H9 (cell line): ENCODE results near the gene CDK5R1. TPM values are rescaled to one million over a fixed set of nuclear protein-coding genes. Genes with fewer than 3 reads are reported as not detected.

Experiments used
- DNase-seq: peaks from one replicate; pipeline ENCODE4 v3.0.0-alpha.2; 2017
- H2AFZ ChIP-seq: one replicate; pipeline ENCODE4 v1.6.1; 2013; ENCODE audit warnings: mild to moderate bottlenecking, low read length, control low read depth, moderate library complexity
- H2AK5ac ChIP-seq: 2 replicates; pipeline ENCODE4 v1.6.1; 2013; ENCODE audit warnings: low read length, control low read depth, mixed read lengths; ENCODE audit not compliant: insufficient read length
- H2BK120ac ChIP-seq: one replicate; pipeline ENCODE4 v1.6.1; 2013; ENCODE audit warnings: low read depth, mild to moderate bottlenecking, low read length, control low read depth, inconsistent platforms; ENCODE audit not compliant: poor library complexity, severe bottlenecking
- H2BK12ac ChIP-seq: 2 replicates; pipeline ENCODE4 v1.6.1; 2013; ENCODE audit warnings: low read length, control low read depth, mixed read lengths, low read depth; ENCODE audit not compliant: insufficient read length
- H2BK15ac ChIP-seq: 2 replicates; pipeline ENCODE4 v1.6.1; 2013; ENCODE audit warnings: low read depth, low read length, control low read depth
- H2BK20ac ChIP-seq: one replicate; pipeline ENCODE4 v1.6.1; 2013; ENCODE audit warnings: low read depth, mild to moderate bottlenecking, low read length, control low read depth, inconsistent platforms; ENCODE audit not compliant: poor library complexity, severe bottlenecking
- H2BK5ac ChIP-seq: 2 replicates; pipeline ENCODE4 v1.6.1; 2013; ENCODE audit warnings: low read length, control low read depth, mixed read lengths; ENCODE audit not compliant: insufficient read length
- H3K14ac ChIP-seq: 2 replicates; pipeline ENCODE4 v1.6.1; 2013; ENCODE audit warnings: low read length, control low read depth; ENCODE audit not compliant: insufficient read depth
- H3K18ac ChIP-seq: 2 replicates; pipeline ENCODE4 v1.6.1; 2013; ENCODE audit warnings: low read depth, mild to moderate bottlenecking, mixed read lengths, low read length, control low read depth; ENCODE audit not compliant: insufficient read length
- H3K23ac ChIP-seq: 2 replicates; pipeline ENCODE4 v1.6.1; 2013; ENCODE audit warnings: low read length, control low read depth, mixed read lengths, low read depth; ENCODE audit not compliant: insufficient read length
- H3K23me2 ChIP-seq: 2 replicates; pipeline ENCODE4 v1.6.1; 2013; ENCODE audit warnings: low read depth, mild to moderate bottlenecking, mixed read lengths, low read length, control low read depth; ENCODE audit not compliant: insufficient read length, poor library complexity, severe bottlenecking
- H3K27ac ChIP-seq: 2 replicates; pipeline ENCODE4 v1.5.1; 2013; ENCODE audit warnings: low read length, control low read depth, mixed read lengths, low read depth; ENCODE audit not compliant: insufficient read length
- H3K27me3 ChIP-seq: 2 replicates; pipeline ENCODE4 v1.6.1; 2013; ENCODE audit warnings: low read length, control low read depth, inconsistent platforms; ENCODE audit not compliant: insufficient read depth
- H3K4ac ChIP-seq: 2 replicates; pipeline ENCODE4 v1.6.1; 2013; ENCODE audit warnings: low read depth, mild to moderate bottlenecking, control low read depth, inconsistent platforms, low read length, moderate library complexity
- H3K4me1 ChIP-seq: 2 replicates; pipeline ENCODE4 v1.6.1; 2013; ENCODE audit warnings: low read length, control low read depth, inconsistent platforms; ENCODE audit not compliant: insufficient read depth
- H3K4me2 ChIP-seq: 2 replicates; pipeline ENCODE4 v1.6.1; 2013; ENCODE audit warnings: low read length, control low read depth, mixed read lengths; ENCODE audit not compliant: insufficient read length, insufficient read depth
- H3K56ac ChIP-seq: 2 replicates; pipeline ENCODE4 v1.6.1; 2013; ENCODE audit warnings: low read depth, mild to moderate bottlenecking, mixed read lengths, low read length, control low read depth; ENCODE audit not compliant: insufficient read length
- H3K79me1 ChIP-seq: 2 replicates; pipeline ENCODE4 v1.6.1; 2013; ENCODE audit warnings: low read depth, mild to moderate bottlenecking, moderate library complexity, low read length, control low read depth, inconsistent platforms; ENCODE audit not compliant: insufficient read depth, poor library complexity, severe bottlenecking
- H3K79me2 ChIP-seq: 2 replicates; pipeline ENCODE4 v1.6.1; 2013; ENCODE audit warnings: low read length, control low read depth, inconsistent platforms; ENCODE audit not compliant: insufficient read depth
- H3K9ac ChIP-seq: 2 replicates; pipeline ENCODE4 v1.6.1; 2013; ENCODE audit warnings: low read length, control low read depth, mixed read lengths; ENCODE audit not compliant: insufficient read length; ENCODE audit errors: extremely low read depth
- H3K9me3 ChIP-seq: one replicate; pipeline ENCODE4 v1.6.1; 2013; ENCODE audit warnings: low read depth, low read length, inconsistent platforms; ENCODE audit not compliant: control insufficient read depth
- H3T11ph ChIP-seq: one replicate; pipeline ENCODE4 v1.6.1; 2013; ENCODE audit warnings: mild to moderate bottlenecking, low read length, control low read depth, inconsistent platforms
- H4K20me1 ChIP-seq: one replicate; pipeline ENCODE4 v1.6.1; 2013; ENCODE audit not compliant: control insufficient read depth, insufficient read length, insufficient read depth
- H4K5ac ChIP-seq: 2 replicates; pipeline ENCODE4 v1.6.1; 2013; ENCODE audit warnings: low read depth, mild to moderate bottlenecking, mixed read lengths, low read length, control low read depth; ENCODE audit not compliant: insufficient read length
- H4K8ac ChIP-seq: replicated peaks from 2 replicates; pipeline ENCODE4 v1.6.1; 2013; ENCODE audit warnings: low read length, control low read depth, mixed read lengths, low read depth; ENCODE audit not compliant: insufficient read length
- H4K91ac ChIP-seq: 2 replicates; pipeline ENCODE4 v1.6.1; 2013; ENCODE audit warnings: low read depth, mild to moderate bottlenecking, moderate library complexity, mixed read lengths, low read length, control low read depth; ENCODE audit not compliant: insufficient read length
- H3K27ac Mint-ChIP-seq, 3 experiments: 2 replicates in 2 of 3; 3 replicates in 1 of 3; pipeline ENCODE4 v1.8.0; 2020 to 2021; ENCODE audit warnings: mixed read lengths in 3 of 3, mild to moderate bottlenecking in 1 of 3, moderate library complexity in 1 of 3
- H3K27me3 Mint-ChIP-seq: 2 replicates; pipeline ENCODE4 v1.8.0; 2021; ENCODE audit warnings: low read depth, mild to moderate bottlenecking, moderate library complexity, mixed read lengths
- H3K36me3 Mint-ChIP-seq, 3 experiments: 2 replicates in 2 of 3; 3 replicates in 1 of 3; pipeline ENCODE4 v1.8.0; 2020 to 2021; ENCODE audit warnings: low read depth in 3 of 3, mixed read lengths in 3 of 3; ENCODE audit not compliant: insufficient read depth in 1 of 3
- H3K4me1 Mint-ChIP-seq, 2 experiments: 2 replicates each; pipeline ENCODE4 v1.8.0; 2020; ENCODE audit warnings: mixed read lengths in 2 of 2
- H3K4me3 Mint-ChIP-seq, 2 experiments: 2 replicates in 1 of 2; 3 replicates in 1 of 2; pipeline ENCODE4 v1.8.0; 2020 to 2021; ENCODE audit warnings: mild to moderate bottlenecking in 2 of 2, mixed read lengths in 2 of 2, moderate library complexity in 1 of 2
- H3K9me3 Mint-ChIP-seq, 2 experiments: 2 replicates in 1 of 2; 3 replicates in 1 of 2; pipeline ENCODE4 v1.8.0; 2020; ENCODE audit warnings: mild to moderate bottlenecking in 2 of 2, mixed read lengths in 2 of 2, moderate library complexity in 1 of 2
- CTCF ChIP-seq: fragments of 200-600 bp; sonication (generic); conservative IDR thresholded peaks from 3 replicates; pipeline ENCODE4 v1.8.0; 2021; ENCODE audit warnings: antibody characterized with exemption, mild to moderate bottlenecking
- WGBS: extraction: QIAGEN DNeasy Blood & Tissue Kit; methylation state at CpG from one replicate; pipeline ENCODE4 v1.1.7; 2013; ENCODE audit warnings: missing lambda C conversion rate, low lambda C conversion rate, mixed read lengths; ENCODE audit not compliant: insufficient read length; ENCODE audit errors: extremely low coverage; 5-methylcytosine and 5-hydroxymethylcytosine counted together
- total RNA-seq: library from RNA; stranded (reverse); gene quantifications from 2 replicates; pipeline ENCODE4 v1.2.1, GENCODE V29; 2021

Gene CDK5R1
- total RNA-seq, 1 experiment from 2014 or later, result 11.4 TPM

DNA sequence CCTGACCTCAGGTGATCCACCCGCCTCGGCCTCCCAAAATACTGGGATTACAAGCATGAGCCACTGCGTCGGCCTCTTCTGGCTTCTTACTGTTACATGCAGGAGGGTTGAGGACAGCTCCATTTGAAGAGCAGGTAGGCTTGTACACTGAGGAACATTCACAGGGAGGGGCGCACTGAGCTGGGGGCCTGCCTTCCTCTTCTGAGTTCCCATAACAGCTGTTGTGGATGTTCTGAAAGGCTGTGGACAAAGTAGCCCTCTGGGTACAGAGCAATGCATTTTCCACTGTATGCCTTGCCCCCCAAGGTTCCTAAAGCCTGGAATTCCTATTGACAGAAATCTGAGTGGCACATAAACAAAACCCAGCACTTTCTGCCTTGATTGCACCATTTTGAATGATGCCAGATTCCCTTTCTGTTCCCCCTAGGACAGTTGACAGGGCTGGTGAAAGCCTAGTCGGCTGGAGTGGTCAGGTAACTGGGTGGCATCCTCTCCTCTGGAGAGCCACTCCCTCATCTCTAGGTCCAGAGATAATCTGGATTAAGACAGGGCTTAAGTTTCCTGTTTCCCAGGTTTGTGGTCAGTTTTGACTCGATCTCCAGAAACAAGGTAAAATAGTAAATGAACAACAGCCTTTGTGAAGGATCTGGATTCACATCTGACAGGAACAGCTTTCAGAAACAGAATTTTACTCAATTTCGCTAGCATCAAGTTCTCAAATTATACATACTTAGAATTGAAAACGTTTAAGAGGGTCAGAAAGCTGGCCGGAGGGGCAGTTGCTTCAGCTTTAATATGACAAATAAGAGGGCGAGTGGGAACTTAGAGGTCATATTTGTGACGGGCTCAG lies 1.3 kb upstream of the CDK5R1 start:
- H2AFZ ChIP-seq, result no peak overlapping the region
- peaks cover 10% of the 10 kb centered on the region; the same call in 1 of the 2 replicates for H3K4me1 ChIP-seq
- no peak for DNase-seq
- H3T11ph ChIP-seq, result no peak overlapping the region
- no peaks in the 10 kb centered on the region for H3K79me2 ChIP-seq
- WGBS, result no CpG with 5 or more reads among the region's 12 CpGs
- H3K9ac ChIP-seq, result no peak overlapping the region
- no peaks in the 10 kb centered on the region for H4K20me1 ChIP-seq
- no peak for TF ChIP-seq CTCF
- H3K23me2 ChIP-seq, result peaks cover 12% of the 10 kb centered on the region
- no peak overlapping the region for H2BK5ac ChIP-seq
- H4K91ac ChIP-seq, result no peak overlapping the region
- no peak overlapping the region for H4K8ac ChIP-seq
- H2BK20ac ChIP-seq, result no peak overlapping the region
- peak overlapping the region; percentile 91 for H3K18ac ChIP-seq
- H3K27ac Mint-ChIP-seq, result peak overlapping the region in 2 of 3 experiments; percentile 52 to 81; a peak in 2 of 7 replicates
- peaks cover 1% of the 10 kb centered on the region for H3K27me3 Mint-ChIP-seq
- no peaks in the 10 kb centered on the region; a peak in 1 of 5 replicates for H3K9me3 Mint-ChIP-seq
- no peaks in the 10 kb centered on the region for H3K27me3 ChIP-seq
- H2BK120ac ChIP-seq, result no peak overlapping the region
- peaks cover 3% of the 10 kb centered on the region for H3K79me1 ChIP-seq
- H2BK12ac ChIP-seq, result no peak overlapping the region
- no peak overlapping the region for H4K5ac ChIP-seq
- no peak overlapping the region for H3K4me2 ChIP-seq
- H3K23ac ChIP-seq, result no peak overlapping the region
- no peak overlapping the region for H3K27ac ChIP-seq
- peaks cover 47 to 66% of the 10 kb centered on the region in 2 experiments for H3K4me1 Mint-ChIP-seq
- peaks cover 22 to 45% (median 44%) of the 10 kb centered on the region in 3 experiments for H3K36me3 Mint-ChIP-seq
- H2AK5ac ChIP-seq, result no peak overlapping the region
- H3K14ac ChIP-seq, result no peak overlapping the region; the same call in 1 of the 2 replicates
- H2BK15ac ChIP-seq, result no peak overlapping the region
- no peak overlapping the region; the same call in 1 of the 2 replicates for H3K4ac ChIP-seq
- no peaks in the 10 kb centered on the region for H3K9me3 ChIP-seq
- no peak overlapping the region for H3K56ac ChIP-seq
- peak overlapping the region; percentile 51 to 67 for H3K4me3 Mint-ChIP-seq
